Tibial nerve (tissue), 4 donors: ENCODE measurements around the gene PSAPL1.

Experiments
- CTCF ChIP-seq, 5 experiments: fragments of 200-600 bp in 3 of 5; fragments of 450-650 bp in 2 of 5; sonication (generic) in 3 of 5; IDR thresholded peaks; one replicate each; pipeline ENCODE4 v1.5.1; 2016 to 2019; ENCODE audit warnings: antibody characterized with exemption in 5 of 5, mild to moderate bottlenecking in 3 of 5, moderate library complexity in 2 of 5
- EP300 ChIP-seq, 2 donors: sonication (generic); formaldehyde crosslinking; IDR thresholded peaks; one replicate each; pipeline ENCODE4 v1.6.1; 2017; ENCODE audit warnings: antibody characterized with exemption in 2 of 2, mild to moderate bottlenecking in 1 of 2
- POLR2A ChIP-seq, 2 donors: fragments of 450-650 bp; IDR thresholded peaks; one replicate each; pipeline ENCODE4 v1.6.1; 2017; ENCODE audit warnings: antibody characterized with exemption in 2 of 2, mild to moderate bottlenecking in 2 of 2, moderate library complexity in 2 of 2

- no peak for TF ChIP-seq CTCF (IDR thresholded peaks at IDR 0.05)
- TF ChIP-seq POLR2A (IDR thresholded peaks at IDR 0.05) = no peak
- no peak for TF ChIP-seq EP300 (IDR thresholded peaks at IDR 0.05)
Observed at GRCh38 chr4:7465017-7465416, 30.3 kb upstream of the PSAPL1 start.
